ENCODE data around the gene COPE. TPM values are rescaled to one million over a fixed set of nuclear protein-coding genes. Genes with fewer than 3 reads are reported as not detected.

The COPE gene
- total RNA-seq, 1 donor from 2014 or later = 95.2 TPM

GRCh38 chr19:18870531-18871172, 48.5 kb downstream of the COPE start:
- no peaks in the 10 kb centered on the region for H3K4me1 ChIP-seq
- no peaks in the 10 kb centered on the region for H3K27me3 ChIP-seq
- H3K9me3 Mint-ChIP-seq = no peaks in the 10 kb centered on the region
- H3K9ac ChIP-seq = no peak overlapping the region
- H3K4me2 ChIP-seq = no peak overlapping the region
- H3K79me2 ChIP-seq (ENCODE audit: low read depth) = no peaks in the 10 kb centered on the region
- peaks cover 20% of the 10 kb centered on the region for H3F3A ChIP-seq (ENCODE audit: low read depth)
- no peaks in the 10 kb centered on the region for H3K36me3 ChIP-seq
- H3K4me3 ChIP-seq = no peak overlapping the region
- no peak overlapping the region for H2AFZ ChIP-seq (replicated peaks)
- no peak overlapping the region for H3K27ac ChIP-seq
- peaks cover 10% of the 10 kb centered on the region for H3K27me3 Mint-ChIP-seq (ENCODE audit: insufficient read depth, low read depth)
- H4K20me1 ChIP-seq (ENCODE audit: low read depth) = peaks cover 46% of the 10 kb centered on the region
- DNase-seq (ENCODE audit: low spot score) = no peak
- H3K27ac Mint-ChIP-seq = no peak overlapping the region
- no peaks in the 10 kb centered on the region for H3K9me3 ChIP-seq (ENCODE audit: low read depth)
- H3K4me3 Mint-ChIP-seq = no peak overlapping the region
- peaks cover 23% of the 10 kb centered on the region for H3K36me3 Mint-ChIP-seq
- H3K4me1 Mint-ChIP-seq = peaks cover 8% of the 10 kb centered on the region
- TF ChIP-seq EZH2phosphoT487 (IDR thresholded peaks at IDR 0.05) = no peak
- TF ChIP-seq EZH2 (IDR thresholded peaks at IDR 0.05) = no peak
- no peak for TF ChIP-seq CTCF (IDR thresholded peaks at IDR 0.05)

GRCh38 chr19:18869781-18870530, 49.2 kb downstream of the COPE start:
- no peaks in the 10 kb centered on the region for H3K9me3 ChIP-seq (ENCODE audit: low read depth)
- H3K4me1 ChIP-seq = no peaks in the 10 kb centered on the region
- no peaks in the 10 kb centered on the region for H3K27me3 ChIP-seq
- TF ChIP-seq EZH2phosphoT487 (IDR thresholded peaks at IDR 0.05) (no peak), CTCF (IDR thresholded peaks at IDR 0.05) (no peak), EZH2 (IDR thresholded peaks at IDR 0.05) (no peak)
- H3K27ac ChIP-seq = no peak overlapping the region
- no peak overlapping the region for H3K4me3 Mint-ChIP-seq
- H3K27me3 Mint-ChIP-seq (ENCODE audit: insufficient read depth, low read depth) = peaks cover 10% of the 10 kb centered on the region
- H4K20me1 ChIP-seq (ENCODE audit: low read depth) = peaks cover 43% of the 10 kb centered on the region
- H2AFZ ChIP-seq (replicated peaks) = no peak overlapping the region
- H3K9me3 Mint-ChIP-seq = no peaks in the 10 kb centered on the region
- no peak overlapping the region for H3K4me3 ChIP-seq
- H3K9ac ChIP-seq = no peak overlapping the region
- no peak for DNase-seq (ENCODE audit: low spot score)
- H3K4me2 ChIP-seq = no peak overlapping the region
- H3K4me1 Mint-ChIP-seq = peaks cover 8% of the 10 kb centered on the region
- peaks cover 20% of the 10 kb centered on the region for H3K36me3 Mint-ChIP-seq
- H3K36me3 ChIP-seq = no peaks in the 10 kb centered on the region
- no peak overlapping the region for H3K27ac Mint-ChIP-seq
- peaks cover 20% of the 10 kb centered on the region for H3F3A ChIP-seq (ENCODE audit: low read depth)
- H3K79me2 ChIP-seq (ENCODE audit: low read depth) = no peaks in the 10 kb centered on the region

- Histone ChIP-seq H3K27ac (no peak overlapping the region), H3K4me3 (no peak overlapping the region), H3K4me1 (no peaks in the 10 kb centered on the region), H2AFZ (replicated peaks) (no peak overlapping the region), H3K4me2 (no peak overlapping the region), H3K9me3 (ENCODE audit: low read depth) (no peaks in the 10 kb centered on the region), H4K20me1 (ENCODE audit: low read depth) (peaks cover 42% of the 10 kb centered on the region), H3K36me3 (no peaks in the 10 kb centered on the region), H3K27me3 (no peaks in the 10 kb centered on the region), H3K79me2 (ENCODE audit: low read depth) (no peaks in the 10 kb centered on the region), H3K9ac (no peak overlapping the region), H3F3A (ENCODE audit: low read depth) (peaks cover 20% of the 10 kb centered on the region)
- Mint-ChIP-seq H3K27ac (no peak overlapping the region), H3K27me3 (ENCODE audit: insufficient read depth, low read depth) (peaks cover 12% of the 10 kb centered on the region), H3K4me3 (no peak overlapping the region), H3K36me3 (peaks cover 16% of the 10 kb centered on the region), H3K4me1 (peaks cover 8% of the 10 kb centered on the region), H3K9me3 (no peaks in the 10 kb centered on the region)
- no peak for TF ChIP-seq EZH2phosphoT487 (IDR thresholded peaks at IDR 0.05)
- TF ChIP-seq CTCF (IDR thresholded peaks at IDR 0.05) = no peak
- no peak for TF ChIP-seq EZH2 (IDR thresholded peaks at IDR 0.05)
- DNase-seq (ENCODE audit: low spot score) = no peak
Observed at GRCh38 chr19:18869023-18869618, 50.1 kb downstream of the COPE start.

All from neural progenitor cell (in vitro differentiated cells).